NCI-H2196 (cell line): ENCODE measurements around the gene CAV2.

Experiments used
- DNase-seq: peaks from one replicate; lab custom pipeline; 2025; ENCODE audit not compliant: unreplicated experiment; lab: John Stamatoyannopoulos, UW

The CAV2 gene

DNA sequence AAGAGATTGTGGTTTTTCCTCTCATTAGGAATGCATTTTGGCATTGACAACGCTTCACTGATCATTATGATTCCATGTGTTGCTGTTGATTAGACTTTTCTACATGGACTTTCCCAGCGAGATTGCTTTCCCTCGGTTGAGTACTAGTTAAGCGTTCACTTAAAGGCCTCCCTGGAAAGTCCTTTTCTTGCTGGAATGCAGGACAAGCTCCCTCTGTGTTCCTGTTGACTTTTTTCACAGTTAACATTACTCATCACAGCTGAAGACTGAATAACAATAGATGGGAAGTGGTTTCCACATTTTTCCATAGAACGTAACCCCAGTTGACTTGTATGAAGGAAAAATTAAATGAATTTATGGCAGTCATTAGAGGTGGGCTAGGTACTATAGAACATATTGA, 22.7 kb downstream of the CAV2 start:
- no peak for DNase-seq

DNA sequence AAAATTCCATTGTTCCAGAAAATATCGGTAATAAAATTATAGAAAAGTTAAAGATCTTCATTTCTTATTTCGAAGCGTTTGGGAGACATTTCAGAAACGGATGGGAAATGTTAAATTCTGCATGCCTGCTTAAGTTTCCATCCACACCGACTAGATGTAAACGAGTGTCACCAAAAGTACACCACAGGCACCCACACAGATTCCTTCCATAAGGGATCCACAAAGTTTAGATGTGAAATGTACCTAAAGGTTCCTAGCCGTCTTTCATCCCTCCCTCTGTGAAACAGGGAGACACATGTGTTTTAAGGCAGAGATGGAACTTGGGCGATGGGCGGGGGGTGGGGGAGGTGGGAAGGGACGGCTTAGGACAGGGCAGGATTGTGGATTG, 24.7 kb downstream of the CAV2 start:
- no peak for DNase-seq

DNA sequence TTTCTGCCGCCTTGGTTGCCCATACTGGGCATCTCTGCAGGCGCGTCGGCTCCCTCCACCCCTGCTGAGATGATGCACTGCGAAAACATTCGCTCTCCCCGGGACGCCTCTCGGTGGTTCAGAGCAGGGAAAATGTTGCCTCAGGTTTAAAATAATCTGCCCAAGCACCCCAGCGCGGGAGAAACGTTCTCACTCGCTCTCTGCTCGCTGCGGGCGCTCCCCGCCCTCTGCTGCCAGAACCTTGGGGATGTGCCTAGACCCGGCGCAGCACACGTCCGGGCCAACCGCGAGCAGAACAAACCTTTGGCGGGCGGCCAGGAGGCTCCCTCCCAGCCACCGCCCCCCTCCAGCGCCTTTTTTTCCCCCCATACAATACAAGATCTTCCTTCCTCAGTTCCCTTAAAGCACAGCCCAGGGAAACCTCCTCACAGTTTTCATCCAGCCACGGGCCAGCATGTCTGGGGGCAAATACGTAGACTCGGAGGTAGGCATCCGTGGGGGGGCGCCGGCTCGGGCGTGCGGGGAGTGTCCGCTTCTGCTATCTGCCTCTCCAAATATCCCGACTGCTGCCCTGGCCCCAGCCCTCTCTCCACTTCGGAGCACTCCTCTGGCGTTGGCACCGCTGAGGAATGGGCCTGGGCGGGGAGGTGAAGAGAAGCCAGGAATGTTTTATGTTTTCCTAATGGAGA, 25.2 kb downstream of the CAV2 start, which contains the start of gene CAV1:
TSS of gene CAV1 (plus strand) at position 428 of the 689 bp plus-strand sequence. CDS start at position 455, 27 bp downstream.
- DNase-seq = no peak

DNA sequence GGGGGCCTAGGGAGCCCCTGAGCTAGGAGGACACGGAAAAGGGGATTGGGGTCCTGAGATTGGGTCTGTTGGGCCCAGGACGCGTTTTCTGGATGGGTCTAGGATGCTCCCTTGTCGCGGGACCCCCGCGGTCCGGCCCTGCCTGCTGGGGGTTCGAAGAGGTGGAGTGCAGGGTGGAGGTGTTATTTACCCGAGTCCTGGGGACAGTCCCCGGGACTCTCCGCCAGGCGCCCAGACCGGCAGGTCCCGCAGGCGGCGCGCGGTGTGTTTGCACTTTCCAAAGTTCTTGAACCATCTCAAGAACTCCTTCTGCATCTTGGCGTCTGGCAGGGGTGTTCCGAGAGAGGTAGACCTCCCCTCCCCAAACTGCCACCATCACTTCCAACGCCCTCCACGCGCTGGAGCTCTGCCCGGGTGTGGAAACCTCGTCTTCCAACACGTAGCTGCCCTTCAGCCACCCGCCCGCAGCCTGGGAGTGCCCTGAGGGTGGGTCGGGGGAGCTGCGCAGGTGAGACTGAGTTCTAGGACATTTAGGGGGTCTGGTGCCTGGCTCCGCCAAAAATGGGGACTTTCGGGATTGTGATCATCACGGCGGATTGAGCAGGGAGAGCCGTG, 25.9 kb downstream of the CAV2 start:
- no peak for DNase-seq

DNA sequence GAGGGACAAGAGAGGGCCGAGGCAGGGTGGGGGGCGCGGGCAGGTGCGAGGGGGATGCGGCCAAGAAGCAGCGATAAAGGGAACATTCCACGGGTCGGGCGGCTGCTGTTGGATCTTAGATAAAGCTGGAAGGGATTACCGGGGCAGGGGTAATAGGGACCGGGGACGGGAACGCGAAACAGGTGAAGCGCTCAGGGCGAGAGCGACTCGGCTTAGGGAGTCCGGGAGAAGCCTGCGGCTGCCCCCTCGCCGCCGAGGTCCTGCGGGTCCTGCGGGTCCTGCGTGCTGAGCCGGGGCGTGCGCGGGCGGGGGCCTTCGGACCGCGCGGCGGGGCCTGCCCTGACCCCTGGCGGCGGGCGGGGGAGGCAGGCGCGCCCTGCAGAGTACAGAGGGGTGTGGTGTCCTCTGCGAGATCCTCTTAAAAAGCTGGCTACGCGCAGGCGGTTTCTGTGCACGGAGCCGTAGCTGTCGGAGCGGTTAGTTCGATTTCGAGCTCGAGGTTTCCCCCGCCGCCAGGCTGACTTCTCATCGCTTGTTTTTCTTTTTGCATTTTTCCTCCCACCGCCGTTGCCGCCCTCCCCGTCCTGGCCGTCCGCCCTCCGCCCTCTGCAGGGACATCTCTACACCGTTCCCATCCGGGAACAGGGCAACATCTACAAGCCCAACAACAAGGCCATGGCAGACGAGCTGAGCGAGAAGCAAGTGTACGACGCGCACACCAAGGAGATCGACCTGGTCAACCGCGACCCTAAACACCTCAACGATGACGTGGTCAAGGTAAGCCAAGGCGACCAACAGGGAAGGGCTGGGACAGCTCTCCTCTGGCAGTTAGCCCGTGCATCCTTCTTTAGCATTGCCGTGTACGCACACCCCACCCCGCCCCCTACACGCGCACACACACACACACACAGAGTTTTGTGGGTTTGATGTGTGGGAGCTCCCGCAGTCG, 26.6 kb downstream of the CAV2 start:
- peak; percentile 11 for DNase-seq

DNA sequence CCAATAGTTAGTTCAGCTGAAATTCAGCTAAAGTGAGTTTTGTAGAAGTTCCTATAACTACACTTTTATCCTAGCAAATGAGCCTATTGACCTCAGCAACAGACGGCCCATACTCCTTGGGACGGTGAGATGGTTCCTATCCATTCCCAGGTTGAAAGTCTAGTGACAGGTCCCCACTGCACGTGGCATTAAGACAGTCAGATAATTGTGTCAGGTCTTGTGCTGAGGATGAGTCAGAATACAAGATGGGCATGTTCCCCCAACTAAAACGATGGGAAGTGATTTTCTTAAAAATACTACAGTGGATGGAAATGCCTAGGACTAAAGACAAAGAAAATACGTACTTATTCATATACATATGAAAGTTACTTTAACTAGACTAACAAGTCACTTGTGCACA, 27.4 kb downstream of the CAV2 start:
- no peak for DNase-seq

DNA sequence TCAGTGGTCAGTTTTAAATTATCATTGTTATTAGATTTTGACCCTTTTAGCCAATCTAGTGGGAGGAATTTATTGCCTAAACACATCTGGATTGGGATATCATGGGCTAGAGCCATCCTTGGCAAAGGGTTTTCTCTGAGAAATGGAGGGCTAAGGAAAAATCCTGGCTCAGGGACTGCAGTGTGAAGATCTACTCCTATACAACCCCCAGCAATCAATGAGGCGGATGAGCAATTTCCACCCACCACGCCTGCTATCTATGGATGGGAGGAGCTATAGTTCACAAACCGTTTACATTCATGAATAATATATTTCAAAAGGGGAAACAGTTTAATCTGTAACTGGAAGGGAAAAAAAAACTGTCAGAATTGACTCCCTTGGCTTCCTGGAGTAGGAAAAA, 28.0 kb downstream of the CAV2 start:
- DNase-seq = no peak

DNA sequence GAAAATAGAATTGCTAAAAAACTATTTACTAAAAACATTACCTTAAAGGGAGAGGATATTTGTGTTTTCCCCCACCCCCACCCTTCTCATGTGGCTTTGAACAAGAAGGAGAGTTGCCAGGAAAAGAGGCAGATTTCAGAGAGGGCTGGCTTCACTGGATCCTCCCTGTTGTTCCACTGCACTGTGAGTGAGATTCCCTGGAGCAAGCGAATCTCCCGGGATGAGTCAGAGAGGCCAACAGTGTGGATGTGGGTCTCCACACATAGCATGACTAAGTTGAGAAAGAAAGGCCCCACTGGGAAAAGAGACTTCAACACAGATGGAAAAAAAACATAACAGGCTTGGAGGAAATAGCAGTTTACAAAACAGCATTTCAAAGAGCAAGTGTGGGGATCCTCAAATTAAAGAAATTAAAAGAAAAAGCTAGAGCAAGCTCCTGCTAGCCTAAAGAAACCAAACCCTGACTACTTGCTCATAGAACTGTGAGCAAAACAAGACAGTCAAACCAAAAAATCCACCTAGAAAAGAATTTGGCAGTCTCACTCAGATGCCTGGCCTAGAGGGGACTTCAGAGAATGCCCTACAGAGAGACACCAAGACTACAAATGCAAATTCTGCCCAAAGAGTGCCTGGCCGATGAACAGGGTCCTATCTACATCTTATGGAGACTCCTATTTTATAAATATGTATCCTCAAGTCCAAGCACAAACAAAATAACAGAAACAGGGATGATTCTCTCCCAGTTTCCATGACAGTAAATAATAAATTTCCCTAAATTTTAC, 28.7 kb downstream of the CAV2 start:
- DNase-seq = no peak

DNA sequence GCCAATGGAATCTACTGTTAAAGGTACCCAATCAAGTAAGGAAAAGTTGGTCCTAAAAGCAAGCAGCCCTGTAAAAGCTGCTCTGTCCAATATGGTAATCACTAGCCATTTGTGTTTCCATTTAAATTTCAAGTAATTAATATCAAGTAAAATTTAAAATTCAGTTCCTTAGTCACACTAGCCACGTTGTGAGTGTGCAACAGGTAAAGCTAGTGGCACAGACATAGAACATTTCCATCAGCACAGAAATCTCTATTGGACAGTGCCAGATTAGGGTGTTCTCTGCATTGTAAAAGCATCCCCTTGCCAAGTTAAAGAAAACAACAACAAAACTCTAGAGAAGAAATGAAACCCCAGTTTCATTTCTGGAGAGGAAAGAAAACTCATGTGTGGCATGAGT, 29.7 kb downstream of the CAV2 start:
- DNase-seq = no peak

DNA sequence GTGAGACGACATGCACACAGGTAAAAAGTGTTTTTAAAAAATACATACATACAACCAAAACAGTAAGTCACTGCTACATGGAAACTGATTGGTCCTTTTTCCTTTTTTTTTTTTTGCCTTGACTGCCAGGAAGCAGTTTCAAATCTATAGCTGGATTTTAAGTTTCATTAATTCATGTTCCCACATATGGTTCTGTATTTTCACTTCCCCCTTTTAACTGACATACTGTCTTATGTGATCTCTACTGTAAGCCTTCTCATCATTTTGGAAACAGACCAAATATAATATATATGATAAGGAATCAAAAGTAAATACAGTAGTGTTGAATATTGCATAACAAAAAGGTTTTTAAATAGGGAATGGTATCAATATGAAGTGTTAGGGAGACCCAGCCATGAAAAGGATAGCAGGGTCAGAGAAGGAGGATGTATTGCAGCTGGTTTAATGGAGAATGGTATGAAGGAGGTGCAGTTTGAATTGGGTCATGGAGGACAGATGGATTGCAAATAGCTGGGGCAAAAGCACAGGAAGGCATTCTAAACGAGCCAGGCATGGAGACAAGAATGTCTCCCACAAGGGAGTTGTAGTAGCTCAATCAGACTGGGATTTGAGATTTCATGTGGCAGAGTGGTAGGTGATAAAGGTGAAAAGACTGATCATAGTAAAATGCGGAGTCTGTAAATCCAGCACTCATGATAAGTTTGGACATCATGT, 30.7 kb downstream of the CAV2 start:
- DNase-seq = no peak

DNA sequence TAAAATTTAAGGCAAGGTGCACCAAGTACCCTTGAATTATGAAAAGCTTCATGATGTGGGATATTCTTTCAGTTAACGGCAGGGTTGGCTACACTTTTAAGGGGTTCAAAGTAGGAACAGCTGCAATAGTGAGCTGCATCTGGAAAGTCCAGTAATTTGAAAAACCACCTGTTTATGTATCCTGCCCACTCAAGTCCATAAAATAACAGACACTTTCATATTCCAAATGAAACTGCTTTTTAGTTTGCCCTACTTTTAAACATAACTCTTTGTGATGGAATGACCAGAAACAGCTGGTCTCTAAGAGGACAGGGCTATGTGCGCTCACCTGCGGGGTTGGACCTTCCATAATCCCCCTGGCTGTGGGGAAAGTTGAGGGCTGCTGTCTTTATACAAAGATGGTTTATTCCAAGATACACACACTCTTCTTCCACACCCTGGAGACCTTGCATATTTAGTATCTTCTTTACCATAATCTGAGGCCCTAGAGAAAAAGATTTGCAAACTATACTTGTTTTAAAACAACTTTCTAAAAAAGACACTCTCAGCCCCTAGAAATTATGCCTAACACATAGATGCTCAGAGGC, 32.7 kb downstream of the CAV2 start:
- no peak for DNase-seq

DNA sequence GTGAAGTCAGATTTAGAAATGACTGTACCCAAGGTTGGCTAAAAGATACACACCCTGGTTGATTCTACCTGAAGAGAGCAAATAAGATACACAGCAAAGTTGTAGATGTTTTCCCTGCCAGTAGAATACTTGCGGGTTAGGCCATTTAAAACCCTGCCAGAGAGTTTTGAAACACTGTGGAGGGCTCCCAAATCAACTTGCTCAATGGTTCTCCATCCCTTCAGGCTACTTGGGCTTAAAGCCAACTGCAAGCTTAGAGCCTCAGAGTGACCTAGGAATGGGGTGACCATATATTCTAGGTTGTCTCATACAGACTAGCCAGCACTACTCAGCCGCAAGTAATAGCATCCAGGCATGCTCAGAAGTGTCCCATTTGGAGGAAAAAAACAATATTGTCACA, 35.3 kb downstream of the CAV2 start:
- DNase-seq = no peak

DNA sequence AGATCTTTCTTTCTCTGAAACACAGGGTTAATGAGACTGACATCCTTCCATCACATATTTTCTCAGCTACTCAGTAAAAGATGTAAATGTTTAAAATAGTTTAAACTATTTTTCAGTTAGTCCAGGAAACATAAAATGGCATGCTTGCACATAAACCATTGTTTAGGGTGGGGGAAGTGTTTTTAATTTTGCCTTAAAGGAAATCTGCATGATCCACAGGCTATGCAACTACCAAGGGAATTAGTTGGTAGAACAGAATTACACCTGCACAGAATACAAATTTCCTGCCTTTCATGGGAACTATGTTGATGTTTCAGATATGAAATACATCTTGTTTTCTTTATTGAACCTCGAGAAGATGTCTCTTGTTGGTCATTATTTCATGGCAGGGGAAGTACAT, 35.9 kb downstream of the CAV2 start:
- no peak for DNase-seq

DNA sequence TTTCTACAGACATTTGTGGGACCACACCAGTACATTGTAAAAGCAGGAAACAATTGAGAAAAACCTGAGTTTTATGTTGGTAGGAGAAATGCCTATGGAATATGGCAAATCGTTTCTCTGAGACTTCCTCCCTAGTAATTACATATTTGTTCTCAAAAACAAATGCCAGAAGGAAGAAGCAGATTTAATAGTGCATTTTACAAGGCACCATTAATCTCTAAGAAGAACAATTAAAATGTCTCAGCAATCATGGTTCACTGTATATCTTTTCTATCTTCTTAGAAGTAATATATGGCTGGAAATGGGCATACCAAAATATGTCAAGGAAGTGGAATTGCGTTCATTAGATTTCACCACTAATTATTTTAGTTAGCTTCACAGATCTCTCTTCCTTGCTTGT, 38.6 kb downstream of the CAV2 start:
- no peak for DNase-seq

DNA sequence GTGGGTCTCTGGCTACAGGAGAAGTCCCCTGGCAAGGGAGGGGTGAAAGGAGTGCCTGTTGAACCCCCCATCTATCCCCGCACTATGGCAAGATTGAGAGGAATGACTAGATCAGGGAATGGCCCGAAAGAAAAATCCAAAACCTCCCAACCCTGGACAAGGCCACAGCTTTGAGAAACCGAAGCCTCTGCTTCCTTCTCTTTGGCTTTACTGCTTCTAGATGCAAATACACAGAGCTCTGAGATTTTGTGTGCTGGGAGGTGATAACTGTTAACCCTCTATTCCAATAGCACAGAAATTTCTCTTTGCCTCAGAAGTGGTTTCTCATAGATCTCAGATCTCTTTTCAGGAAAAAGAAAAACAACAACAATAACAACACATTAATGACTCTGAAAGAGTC, 40.3 kb downstream of the CAV2 start:
- no peak for DNase-seq

DNA sequence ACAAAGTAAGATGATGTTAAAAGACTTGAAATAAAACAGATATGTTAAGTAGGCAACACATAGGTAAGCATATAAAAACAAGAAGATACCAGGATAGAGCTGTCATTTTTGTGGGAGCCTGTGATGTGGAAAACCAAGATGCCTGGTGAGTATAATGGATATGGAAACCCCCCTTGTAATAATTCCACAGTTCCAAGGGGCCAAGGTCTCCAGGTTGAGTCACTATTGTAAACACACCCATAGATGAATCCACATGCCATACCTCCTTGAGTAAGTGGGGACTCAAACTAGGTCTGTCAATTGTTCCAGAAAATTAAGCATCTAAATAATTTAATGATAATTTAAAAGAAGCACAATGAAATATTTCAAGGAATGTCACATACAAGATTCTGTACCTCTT, 41.2 kb downstream of the CAV2 start:
- no peak for DNase-seq

DNA sequence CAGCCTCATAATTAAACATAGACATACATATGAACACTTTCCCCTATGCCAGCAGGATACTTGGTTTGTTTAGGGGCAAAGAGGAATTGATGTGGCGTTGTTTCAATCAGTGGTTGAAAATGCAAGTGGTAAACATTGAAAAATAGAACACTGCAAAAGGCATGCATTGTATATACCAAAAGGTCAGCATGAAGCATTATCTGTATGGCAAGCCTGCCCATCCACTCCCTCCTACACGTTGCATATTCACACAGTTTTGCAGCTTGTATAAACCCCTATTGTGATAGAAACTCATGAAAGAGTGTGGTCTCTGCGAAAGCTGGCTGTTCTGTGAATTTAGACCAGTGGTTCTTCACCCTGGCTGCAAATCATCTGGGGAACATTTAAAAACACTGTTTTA, 42.4 kb downstream of the CAV2 start:
- no peak for DNase-seq

DNA sequence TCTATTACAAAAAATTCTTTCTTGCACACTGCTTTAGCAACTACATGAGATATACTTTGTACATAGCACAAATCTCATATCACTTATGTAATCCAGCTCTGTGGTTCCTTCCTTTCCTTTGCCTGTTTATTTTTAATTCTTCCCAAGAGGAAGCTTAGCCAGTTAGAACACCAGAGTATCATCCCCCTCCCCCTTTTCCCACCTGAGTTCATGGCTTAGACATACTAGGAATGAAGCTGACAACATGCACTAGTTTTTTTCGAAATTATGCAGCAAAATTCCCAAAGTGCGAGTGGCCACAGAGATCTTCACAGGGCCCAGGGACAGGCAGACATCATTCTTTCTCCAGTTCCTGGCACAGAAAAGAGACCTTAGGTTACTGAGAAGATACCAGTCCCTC, 43.1 kb downstream of the CAV2 start:
- DNase-seq = no peak

DNA sequence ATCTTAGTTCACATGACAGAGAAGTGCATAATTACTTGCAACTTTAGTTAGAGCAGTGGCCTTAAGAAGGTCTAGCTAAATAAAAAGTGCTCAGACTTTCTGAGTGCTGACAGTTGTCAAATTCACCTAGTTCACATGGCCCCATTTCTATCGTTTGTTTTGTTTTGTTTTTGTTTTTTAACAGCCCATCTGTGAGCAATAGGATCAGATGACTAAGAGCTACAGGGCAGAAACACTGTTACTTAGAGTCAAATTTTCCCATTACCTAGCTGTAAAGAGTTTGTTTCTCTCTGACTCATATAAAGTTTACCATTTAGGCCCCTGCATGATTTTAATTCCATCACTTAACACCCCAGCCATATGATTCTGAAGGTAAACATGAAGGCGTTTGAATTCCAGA, 44.1 kb downstream of the CAV2 start:
- DNase-seq = no peak

DNA sequence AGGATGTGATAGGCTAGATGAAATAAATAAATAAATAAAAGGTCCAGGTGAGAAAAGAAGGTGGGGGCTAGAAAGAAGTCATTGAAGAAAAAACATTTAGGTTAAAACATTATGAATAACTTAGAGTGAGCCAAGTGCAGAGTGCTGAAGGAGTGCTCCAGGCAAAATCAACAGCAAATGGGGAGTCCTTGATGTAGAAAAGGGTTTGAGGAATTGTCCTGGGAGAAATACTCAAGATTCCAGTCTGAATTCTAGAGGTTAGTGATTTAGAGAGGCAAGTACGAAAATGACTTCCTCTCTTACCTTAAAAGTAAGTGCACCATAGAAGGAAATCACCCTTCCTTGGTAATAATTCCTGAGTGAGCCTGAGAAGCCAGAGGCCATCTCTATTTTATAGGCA, 44.9 kb downstream of the CAV2 start:
- DNase-seq = no peak
